ENCODE measurements around the gene ZGPAT. TPM values are rescaled to one million over a fixed set of nuclear protein-coding genes. Genes with fewer than 3 reads are reported as not detected.

Gene ZGPAT
- total and polyA plus RNA-seq, 2 donors (not counting 1 experiment from before 2014, with no cell fraction given), result 46.1 to 62.1 TPM

DNA sequence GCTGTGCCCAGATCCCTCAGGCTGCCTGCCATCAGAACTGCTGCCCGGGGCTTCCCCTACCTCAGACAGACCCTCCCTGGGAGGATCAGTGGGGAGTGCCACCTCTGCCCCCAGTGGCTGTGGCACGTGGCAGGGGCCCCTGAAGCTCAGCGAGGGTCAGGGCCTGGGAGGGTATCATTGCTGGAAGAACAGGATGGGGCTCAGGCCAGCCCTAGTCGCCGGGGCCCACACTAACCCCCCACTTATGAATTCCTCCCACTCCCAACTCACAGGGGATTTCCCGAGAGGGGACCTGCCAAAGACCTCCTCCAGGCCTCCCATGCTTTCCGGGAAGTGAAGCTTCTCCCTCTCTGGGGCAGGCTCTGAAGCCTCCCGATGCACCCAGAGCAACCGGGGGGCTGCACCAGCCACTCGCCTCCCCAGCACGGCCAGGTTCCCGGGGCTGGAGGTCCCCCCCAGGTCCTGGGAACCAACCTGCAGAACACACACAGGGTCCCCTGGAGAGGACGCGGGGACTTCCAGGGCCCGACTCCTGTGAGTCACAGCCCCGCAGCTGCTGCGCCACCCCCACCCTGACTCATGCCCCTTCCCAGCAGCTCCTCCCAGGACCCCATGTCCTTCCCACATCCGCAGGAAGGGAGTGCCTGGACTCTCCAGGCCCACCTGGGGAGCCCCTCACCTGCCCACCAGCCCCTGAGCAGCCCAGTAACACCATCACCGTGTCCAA, 8.9 kb upstream of the ZGPAT start:
- no peaks in the 10 kb centered on the region for H3K27me3 Mint-ChIP-seq
- H3K4me3 Mint-ChIP-seq, result no peak overlapping the region
- POLR2A ChIA-PET, result interaction anchor here (0.6 kb wide), 1 partner anchor 103 kb away, joined by 3 read pairs; no protein-coding TSS in a partner anchor
- no peak overlapping the region for H3K4me2 ChIP-seq (replicated peaks; ENCODE audit: low read depth, low read length, poor library complexity, severe bottlenecking)
- TF ChIP-seq, protein P1, sequence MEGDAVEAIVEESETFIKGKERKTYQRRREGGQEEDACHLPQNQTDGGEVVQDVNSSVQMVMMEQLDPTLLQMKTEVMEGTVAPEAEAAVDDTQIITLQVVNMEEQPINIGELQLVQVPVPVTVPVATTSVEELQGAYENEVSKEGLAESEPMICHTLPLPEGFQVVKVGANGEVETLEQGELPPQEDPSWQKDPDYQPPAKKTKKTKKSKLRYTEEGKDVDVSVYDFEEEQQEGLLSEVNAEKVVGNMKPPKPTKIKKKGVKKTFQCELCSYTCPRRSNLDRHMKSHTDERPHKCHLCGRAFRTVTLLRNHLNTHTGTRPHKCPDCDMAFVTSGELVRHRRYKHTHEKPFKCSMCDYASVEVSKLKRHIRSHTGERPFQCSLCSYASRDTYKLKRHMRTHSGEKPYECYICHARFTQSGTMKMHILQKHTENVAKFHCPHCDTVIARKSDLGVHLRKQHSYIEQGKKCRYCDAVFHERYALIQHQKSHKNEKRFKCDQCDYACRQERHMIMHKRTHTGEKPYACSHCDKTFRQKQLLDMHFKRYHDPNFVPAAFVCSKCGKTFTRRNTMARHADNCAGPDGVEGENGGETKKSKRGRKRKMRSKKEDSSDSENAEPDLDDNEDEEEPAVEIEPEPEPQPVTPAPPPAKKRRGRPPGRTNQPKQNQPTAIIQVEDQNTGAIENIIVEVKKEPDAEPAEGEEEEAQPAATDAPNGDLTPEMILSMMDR (IDR thresholded peaks at IDR 0.05), result no peak
- TF ChIP-seq EZH2 (IDR thresholded peaks at IDR 0.05; ENCODE audit: borderline replicate concordance, insufficient read depth, low read depth, low read length, poor library complexity, severe bottlenecking), result no peak
- no peak overlapping the region for H3K27ac Mint-ChIP-seq
- CTCF ChIA-PET, result no interaction called here
- H3K9me3 Mint-ChIP-seq (ENCODE audit: insufficient read depth), result no peaks in the 10 kb centered on the region
- peaks cover 18% of the 10 kb centered on the region in 2 donors for H3K4me1 ChIP-seq (ENCODE audit: control insufficient read depth in 2 of 2, insufficient read depth in 2 of 2, low read length in 2 of 2)
- peaks cover 0 to 3% (median 0%) of the 10 kb centered on the region in 4 experiments for H3K27me3 ChIP-seq (replicated peaks in 1 of 4; ENCODE audit: control extremely low read depth in 1 of 4, control insufficient read depth in 3 of 4, insufficient read depth in 4 of 4, low read length in 3 of 4)
- 74% methylated on average over 14 of the region's 19 CpGs for WGBS (ENCODE audit: insufficient coverage)
- peaks cover 0 to 7% of the 10 kb centered on the region in 2 experiments for H3K36me3 ChIP-seq (replicated peaks in 1 of 2; ENCODE audit: control extremely low read depth in 1 of 2, control insufficient read depth in 1 of 2, extremely low read depth in 1 of 2, insufficient read depth in 2 of 2, low read length in 1 of 2)
- peaks cover 91% of the 10 kb centered on the region for H4K20me1 ChIP-seq (ENCODE audit: control insufficient read depth, insufficient read depth, low read length, poor library complexity, severe bottlenecking)
- peaks cover 65% of the 10 kb centered on the region for H3K79me2 ChIP-seq (ENCODE audit: control insufficient read depth, insufficient read depth, low read length)
- no peak for ATAC-seq (ENCODE audit: low read depth)
- DNase-seq, result peak; percentile 12
- H3K4me3 ChIP-seq (ENCODE audit: control extremely low read depth in 1 of 5, extremely low read depth in 1 of 5, insufficient read depth in 1 of 5, low read depth in 2 of 5, low read length in 4 of 5), result no peak overlapping the region
- intact Hi-C loops (cut with micrococcal nuclease), result no loop called here
- H3K9me3 ChIP-seq (ENCODE audit: control extremely low read depth in 1 of 3, control insufficient read depth in 2 of 3, insufficient read depth in 1 of 3, low read length in 2 of 3), result peaks cover 0 to 3% (median 0%) of the 10 kb centered on the region in 3 donors
- no peak overlapping the region for H3K9ac ChIP-seq (ENCODE audit: low read length)
- peaks cover 16% of the 10 kb centered on the region for H3K4me1 Mint-ChIP-seq
- no peak overlapping the region for H2AFZ ChIP-seq (ENCODE audit: insufficient read depth, low read depth, low read length, poor library complexity, severe bottlenecking)
- H3K27ac ChIP-seq (ENCODE audit: low read length in 2 of 2), result no peak overlapping the region

DNA sequence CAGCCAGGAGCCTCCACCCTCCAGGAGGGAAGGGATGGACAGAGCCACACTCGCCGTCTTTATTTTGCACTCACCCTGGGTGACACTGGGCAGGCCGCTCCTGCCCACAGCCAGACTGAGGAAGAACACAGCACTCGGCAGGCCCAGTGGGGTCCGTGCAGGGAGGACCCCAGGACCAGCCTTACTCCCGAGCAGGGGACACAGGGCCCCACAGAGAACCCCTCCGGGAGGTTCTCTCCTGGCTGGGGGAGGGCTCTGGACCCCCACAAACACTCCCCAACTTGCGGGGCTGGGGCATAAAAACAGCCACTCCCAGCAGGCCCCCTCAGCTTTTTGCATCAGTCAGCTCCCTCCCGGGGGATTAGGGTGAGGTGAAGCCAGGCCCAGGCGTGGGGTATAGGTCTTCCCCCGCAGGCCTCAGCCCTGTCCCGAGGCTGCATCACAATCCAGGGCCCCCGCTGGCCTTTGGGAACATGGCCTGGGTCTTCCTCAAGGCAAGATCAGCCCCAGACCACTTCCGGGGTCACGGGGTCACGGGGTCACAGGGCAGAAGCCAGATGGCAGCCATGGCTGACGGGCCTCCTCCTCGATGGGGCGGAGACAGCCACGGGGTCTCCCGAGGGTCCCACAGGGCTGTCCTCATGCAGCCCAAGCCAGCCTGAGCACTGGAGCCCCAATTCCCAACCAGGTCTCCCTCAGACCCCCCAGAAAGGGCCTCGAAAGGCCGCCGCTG, 8.2 kb upstream of the ZGPAT start:
- peaks cover 98% of the 10 kb centered on the region for H4K20me1 ChIP-seq (ENCODE audit: control insufficient read depth, insufficient read depth, low read length, poor library complexity, severe bottlenecking)
- no peak overlapping the region for H3K4me2 ChIP-seq (replicated peaks; ENCODE audit: low read depth, low read length, poor library complexity, severe bottlenecking)
- peaks cover 18% of the 10 kb centered on the region in 2 donors for H3K4me1 ChIP-seq (ENCODE audit: control insufficient read depth in 2 of 2, insufficient read depth in 2 of 2, low read length in 2 of 2)
- CTCF ChIA-PET, result no interaction called here
- Mint-ChIP-seq H3K9me3 (ENCODE audit: insufficient read depth) (no peaks in the 10 kb centered on the region), H3K4me1 (peaks cover 16% of the 10 kb centered on the region), H3K4me3 (no peak overlapping the region), H3K27ac (no peak overlapping the region), H3K27me3 (no peaks in the 10 kb centered on the region)
- H3K27me3 ChIP-seq (replicated peaks in 1 of 4; ENCODE audit: control extremely low read depth in 1 of 4, control insufficient read depth in 3 of 4, insufficient read depth in 4 of 4, low read length in 3 of 4), result peaks cover 0 to 3% (median 0%) of the 10 kb centered on the region in 4 experiments
- no peak overlapping the region for H3K27ac ChIP-seq (ENCODE audit: low read length in 2 of 2)
- ATAC-seq (ENCODE audit: low read depth), result no peak
- H3K9me3 ChIP-seq (ENCODE audit: control extremely low read depth in 1 of 3, control insufficient read depth in 2 of 3, insufficient read depth in 1 of 3, low read length in 2 of 3), result peaks cover 0 to 3% (median 0%) of the 10 kb centered on the region in 3 donors
- no peak overlapping the region for H3K9ac ChIP-seq (ENCODE audit: low read length)
- POLR2A ChIA-PET, result no interaction called here
- H3K4me3 ChIP-seq (ENCODE audit: control extremely low read depth in 1 of 5, extremely low read depth in 1 of 5, insufficient read depth in 1 of 5, low read depth in 2 of 5, low read length in 4 of 5), result no peak overlapping the region
- H3K36me3 ChIP-seq (replicated peaks in 1 of 2; ENCODE audit: control extremely low read depth in 1 of 2, control insufficient read depth in 1 of 2, extremely low read depth in 1 of 2, insufficient read depth in 2 of 2, low read length in 1 of 2), result peaks cover 0 to 11% of the 10 kb centered on the region in 2 experiments
- H2AFZ ChIP-seq (ENCODE audit: insufficient read depth, low read depth, low read length, poor library complexity, severe bottlenecking), result no peak overlapping the region
- intact Hi-C loops (cut with micrococcal nuclease), result no loop called here
- TF ChIP-seq, protein P1 (IDR thresholded peaks at IDR 0.05), result no peak
- no peak for TF ChIP-seq EZH2 (IDR thresholded peaks at IDR 0.05; ENCODE audit: borderline replicate concordance, insufficient read depth, low read depth, low read length, poor library complexity, severe bottlenecking)
- 87% methylated on average over 23 of the region's 24 CpGs for WGBS (ENCODE audit: insufficient coverage)
- peak; percentile 12 for DNase-seq
- H3K79me2 ChIP-seq (ENCODE audit: control insufficient read depth, insufficient read depth, low read length), result peaks cover 72% of the 10 kb centered on the region
